Inflammatory macrophage treated with lipopolysaccharide for 1 hour (primary cell): ENCODE measurements around the gene C1orf174.

ENCODE experiments used
- DNase-seq, 2 donors: peaks; one replicate each; pipeline ENCODE4 v3.0.0-alpha.2; 2020 to 2022

The C1orf174 gene

DNA sequence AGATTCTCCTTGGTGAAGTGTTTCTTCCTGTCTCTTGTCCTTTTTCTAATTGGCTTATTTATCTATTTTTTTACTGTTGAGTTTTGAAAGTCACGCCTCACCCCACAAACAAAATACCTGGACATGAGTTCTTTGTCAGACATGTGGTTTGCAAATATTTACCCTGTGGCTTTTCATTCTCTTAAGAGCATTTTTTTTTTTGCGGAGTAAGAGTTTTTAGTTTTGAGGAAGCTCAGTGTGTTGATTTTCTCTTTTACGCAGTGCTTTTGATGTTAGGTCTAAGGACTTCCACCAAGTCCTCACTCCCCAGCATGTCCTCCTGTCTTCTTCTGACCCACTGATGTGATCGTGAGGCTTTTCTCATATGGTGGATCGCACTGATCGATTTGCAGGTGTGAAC, 35.2 kb downstream of the C1orf174 start:
- no peak for DNase-seq

- DNase-seq, result no peak
Observed at GRCh38 chr1:3863231-3863935, 36.7 kb downstream of the C1orf174 start.

DNA sequence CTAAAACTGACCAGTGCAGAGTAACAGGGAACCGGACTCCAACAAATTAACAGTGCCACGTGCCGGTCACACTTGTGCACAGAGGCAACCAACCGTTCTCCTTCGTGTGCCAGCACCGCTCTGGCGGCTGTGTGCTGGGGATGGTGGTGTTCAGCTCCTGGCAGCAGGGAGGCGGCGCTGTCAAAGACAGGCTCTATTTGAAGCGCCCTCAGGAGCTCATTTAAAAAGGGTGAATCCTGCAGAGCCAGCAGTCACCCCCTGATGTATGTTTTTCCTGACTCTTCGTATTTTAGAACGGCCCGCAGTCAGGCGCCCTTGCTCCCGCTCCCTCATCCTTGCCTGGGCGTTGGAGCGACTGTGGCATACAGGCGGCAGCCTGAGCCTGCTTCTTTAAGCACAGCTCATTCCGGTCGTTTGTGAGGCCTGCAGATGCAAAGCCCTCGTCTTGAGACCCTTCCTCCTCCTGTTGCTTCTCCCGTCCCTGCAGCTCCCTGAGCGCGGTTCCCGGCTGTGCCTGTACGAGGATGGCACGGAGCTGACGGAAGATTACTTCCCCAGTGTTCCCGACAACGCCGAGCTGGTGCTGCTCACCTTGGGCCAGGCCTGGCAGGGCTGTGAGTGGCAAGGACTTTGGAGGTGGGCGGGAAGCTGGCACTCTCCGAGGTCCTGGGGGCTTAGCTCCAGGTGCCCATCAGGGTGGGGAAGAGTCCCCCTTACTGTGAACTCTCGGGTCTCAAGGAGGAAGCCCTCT, 41.7 kb downstream of the C1orf174 start:
- DNase-seq, result no peak

DNA sequence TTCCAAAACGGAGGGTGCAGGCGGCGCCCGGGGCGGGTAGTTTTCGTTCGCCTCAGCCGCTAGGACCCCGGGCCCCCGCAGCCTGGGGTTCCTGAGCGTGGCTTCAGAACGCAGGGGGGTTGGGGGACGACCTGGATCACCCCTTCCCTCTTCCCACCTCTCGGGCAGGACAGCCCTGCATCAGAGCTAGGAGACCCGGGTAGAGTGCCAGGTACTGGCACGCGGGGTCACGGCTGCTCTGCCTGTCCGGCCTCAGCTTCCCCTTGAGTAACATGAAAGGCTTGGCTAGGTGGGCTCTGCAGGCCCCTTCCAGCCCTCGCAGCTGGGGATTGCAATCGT, 42.3 kb downstream of the C1orf174 start:
- DNase-seq, result no peak

GRCh38 chr1:3856923-3857790, 42.9 kb downstream of the C1orf174 start, which contains the start of the genes CEP104 and DFFB:
TSS of gene CEP104 (minus strand) at chr1:3857211. CDS start at chr1:3852407, 4,804 bp downstream.
TSS of gene DFFB (plus strand) at chr1:3857476. CDS start at chr1:3857604, 128 bp downstream.
- peak; percentile 69 to 84 for DNase-seq

DNA sequence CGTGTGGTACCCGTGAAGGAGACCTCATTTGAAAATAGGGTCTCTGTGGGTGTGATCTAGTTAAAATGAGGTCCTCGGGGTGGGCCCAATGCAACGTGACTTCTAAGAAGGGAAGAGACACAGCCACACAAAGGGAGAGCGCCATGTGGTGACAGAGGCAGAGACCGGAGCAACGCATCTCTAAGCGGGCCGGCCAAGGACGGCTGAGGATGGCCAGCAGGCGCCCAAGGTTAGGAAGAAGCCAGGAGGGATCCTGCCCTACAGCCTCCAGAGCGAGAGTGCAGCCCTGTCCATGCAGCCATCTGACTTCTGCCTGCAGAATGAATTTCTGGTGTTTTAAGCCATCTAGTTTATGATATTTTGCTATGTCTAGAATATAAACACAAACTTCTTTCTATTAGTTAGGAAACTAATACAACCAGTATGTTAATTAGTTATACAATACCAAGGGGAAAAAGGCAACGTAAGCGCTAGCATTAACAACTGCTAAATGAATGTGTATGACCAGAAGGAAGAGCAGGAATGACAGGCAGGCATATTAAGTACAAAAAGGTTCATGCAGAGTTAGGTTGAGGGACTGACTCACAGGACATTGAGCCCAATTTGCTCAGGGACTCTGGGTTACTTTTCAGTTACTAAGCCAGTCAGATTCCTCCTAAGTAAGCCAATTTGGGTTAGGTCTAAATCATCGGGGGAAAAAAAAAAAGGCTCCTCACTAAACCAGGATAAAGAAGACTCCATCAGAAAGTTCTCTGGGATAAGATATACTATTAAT, 47.2 kb downstream of the C1orf174 start:
- DNase-seq, result no peak

- DNase-seq, result no peak
Observed at GRCh38 chr1:3852091-3852490, 48.0 kb downstream of the C1orf174 start.

- DNase-seq, result no peak
Observed at GRCh38 chr1:3851292-3851691, 48.8 kb downstream of the C1orf174 start.

- DNase-seq, result no peak
Observed at GRCh38 chr1:3850857-3851256, 49.2 kb downstream of the C1orf174 start.

GRCh38 chr1:3847081-3847480, 53.0 kb downstream of the C1orf174 start:
- DNase-seq, result no peak

- no peak for DNase-seq
Observed at GRCh38 chr1:3846541-3846940, 53.5 kb downstream of the C1orf174 start.

DNA sequence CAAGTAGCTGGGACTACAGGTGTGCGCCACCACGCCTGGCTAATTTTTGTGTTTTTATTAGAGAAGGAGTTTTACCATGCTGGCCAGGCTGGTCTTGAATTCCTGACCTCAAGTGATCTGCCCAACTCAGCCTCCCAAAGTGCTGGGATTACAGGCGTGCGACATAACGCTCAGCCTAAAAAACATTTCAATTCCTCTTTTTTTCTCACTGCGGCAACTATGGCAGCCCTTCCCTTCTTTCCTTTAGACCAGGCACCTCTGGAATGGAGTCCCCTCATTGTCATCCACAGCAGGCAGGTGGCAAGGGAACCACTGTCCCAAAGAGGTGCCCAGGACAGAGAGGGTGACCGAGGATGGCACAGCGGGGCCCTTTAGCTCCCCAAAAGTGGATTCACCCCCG, 57.2 kb downstream of the C1orf174 start:
- no peak for DNase-seq

- DNase-seq, result no peak
Observed at GRCh38 chr1:3841491-3841890, 58.6 kb downstream of the C1orf174 start.
